PFSK-1 (cell line): ENCODE results near the gene WFDC6.

Experiments used
- POLR2AphosphoS5 ChIP-seq: IDR thresholded peaks from 2 replicates; pipeline ENCODE4 v1.6.1; 2012; ENCODE audit warnings: low read depth, mild to moderate bottlenecking, control low read depth, low read length, moderate library complexity
- TAF1 ChIP-seq: IDR thresholded peaks from 2 replicates; pipeline ENCODE4 v1.6.1; 2012; ENCODE audit warnings: low read length, control low read depth, borderline replicate concordance; ENCODE audit not compliant: insufficient read depth

DNA sequence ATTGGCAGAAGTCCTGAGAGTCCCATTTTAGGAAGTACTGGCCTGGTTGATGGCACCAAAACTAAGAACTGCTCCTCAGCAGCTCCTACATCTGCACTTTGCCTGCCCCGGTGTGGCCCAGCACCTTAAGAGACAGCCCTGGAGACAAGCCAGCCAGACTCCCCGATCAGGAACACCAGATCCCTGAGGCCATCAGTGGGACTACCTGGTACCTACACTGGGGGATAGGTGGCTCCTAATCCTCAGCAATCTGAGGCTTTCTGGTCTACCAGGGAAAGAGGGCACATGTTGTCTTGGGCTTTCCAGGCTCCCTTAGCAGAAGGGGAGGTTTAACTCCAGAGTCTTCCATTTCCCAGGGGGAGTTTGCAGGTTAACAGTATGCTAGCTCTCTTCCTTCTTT lies at the start of gene WFDC6:
- no peak for TF ChIP-seq POLR2AphosphoS5
- TF ChIP-seq TAF1, result no peak
